Sciatic nerve (tissue), 2 donors: ENCODE data around the gene PDGFA. TPM values are rescaled to one million over a fixed set of nuclear protein-coding genes. Genes with fewer than 3 reads are reported as not detected.
A peak's percentile ranks its signal among the peaks of the same experiment; 100 is the strongest.

Experiments
- ATAC-seq: fragments of 200-7000 bp; cut with Tn5 transposase; one replicate; pipeline ENCODE4 v1.9.1; 2020; ENCODE audit warnings: mild to moderate bottlenecking, moderate library complexity
- DNase-seq: peaks from one replicate; pipeline ENCODE4 v3.0.0-alpha.2; 2020; ENCODE audit warnings: low spot score
- intact Hi-C: fragments of 100-400 bp; cut with DNase I; formaldehyde crosslinking; loops from one replicate; pipeline ENCODE4 v1.14.2; 2022
- total RNA-seq: library from RNA; stranded (reverse); fragmentation: NEBNext Ultra II Directional; extraction: Animal tissue kit (Norgen Biotek cat#: 25700); gene quantifications from one replicate; pipeline ENCODE4 v1.2.1, GENCODE V29; 2021
- donor health status: DM: no; HTN: no; CAD: no.
- donor health status: DM: no; HTN: no; CAD: no.

The PDGFA gene
- total RNA-seq, 1 donor from 2014 or later, result 36.5 TPM

- no peak for DNase-seq
- ATAC-seq, result no peak
- intact Hi-C loops, result no loop called here
These were observed 20.2 kb upstream of the PDGFA start for GRCh38 chr7:539731-540411.

DNA sequence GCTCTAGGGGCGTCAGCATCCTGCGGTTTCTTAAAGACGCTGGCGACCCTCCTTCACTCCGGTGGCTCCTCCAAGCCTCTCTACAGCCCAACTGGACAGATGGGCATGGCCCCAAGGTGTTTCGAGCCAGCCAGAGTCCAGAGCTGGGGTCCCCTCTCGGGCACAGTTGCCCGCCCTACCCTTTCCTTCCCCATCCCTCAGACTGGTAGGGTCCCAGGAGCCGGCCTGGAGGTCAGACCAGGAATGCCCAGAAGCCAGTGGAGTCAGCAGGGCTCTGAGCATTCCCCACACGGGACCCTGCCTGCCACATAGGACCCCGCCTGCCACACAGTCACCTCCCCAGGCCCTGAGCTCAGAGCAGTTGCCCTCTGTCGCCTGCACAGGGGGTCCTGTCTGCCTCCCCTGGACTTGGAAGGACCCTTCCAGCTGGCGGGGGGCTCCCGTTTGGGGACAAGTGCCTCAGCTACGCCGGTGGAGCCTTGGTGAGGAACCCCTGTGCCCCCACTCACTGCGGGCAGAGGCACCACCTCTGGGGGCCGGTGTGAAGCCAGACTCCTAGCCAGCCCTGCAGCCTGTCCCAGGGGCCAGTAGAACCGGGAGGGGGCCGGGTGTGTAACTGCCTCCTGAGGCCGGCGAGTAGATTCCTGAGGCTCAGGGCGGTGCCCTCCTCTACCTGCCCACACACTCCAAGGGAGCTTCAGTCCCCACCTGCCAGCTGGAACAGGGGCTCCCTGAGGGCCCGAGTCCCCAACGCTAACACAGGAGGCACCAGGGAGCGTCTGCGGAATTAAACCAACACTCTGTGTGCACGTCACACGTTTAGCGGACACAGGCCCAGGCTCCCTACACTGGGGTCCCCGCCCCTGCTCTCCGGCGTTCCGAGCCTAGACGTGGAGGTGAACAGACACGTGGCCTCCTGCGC is 19.4 kb upstream of the PDGFA start:
- intact Hi-C loops, result no loop called here
- ATAC-seq (no peak), DNase-seq (no peak)

GRCh38 chr7:537911-538634 is 18.4 kb upstream of the PDGFA start:
- ATAC-seq (peak; percentile 18), DNase-seq (no peak)
- intact Hi-C loops, result no loop called here

DNA sequence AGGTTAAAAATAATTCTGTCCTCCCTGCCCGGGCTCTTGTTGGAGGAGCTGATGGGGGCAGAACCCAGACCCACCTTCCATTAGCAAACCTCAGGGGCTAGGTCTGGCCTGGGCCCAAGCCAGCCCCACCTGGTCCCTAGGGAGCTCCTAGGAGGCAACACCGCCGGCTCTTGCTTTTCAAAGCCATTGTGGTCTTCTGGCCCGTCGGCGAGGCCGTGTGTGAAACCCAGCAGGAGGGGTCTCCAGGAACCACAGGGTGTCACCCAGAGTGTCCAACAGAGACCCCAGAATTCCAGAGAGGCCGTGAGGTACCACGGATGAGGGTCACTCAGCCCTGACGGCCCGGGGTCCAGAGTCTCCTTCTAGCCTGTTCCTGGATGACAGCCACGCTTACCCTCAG is 16.6 kb upstream of the PDGFA start:
- intact Hi-C loops, result no loop called here
- no peak for ATAC-seq
- no peak for DNase-seq

GRCh38 chr7:534959-535358 is 15.3 kb upstream of the PDGFA start:
- intact Hi-C loops, result no loop called here
- ATAC-seq, result no peak
- no peak for DNase-seq

DNA sequence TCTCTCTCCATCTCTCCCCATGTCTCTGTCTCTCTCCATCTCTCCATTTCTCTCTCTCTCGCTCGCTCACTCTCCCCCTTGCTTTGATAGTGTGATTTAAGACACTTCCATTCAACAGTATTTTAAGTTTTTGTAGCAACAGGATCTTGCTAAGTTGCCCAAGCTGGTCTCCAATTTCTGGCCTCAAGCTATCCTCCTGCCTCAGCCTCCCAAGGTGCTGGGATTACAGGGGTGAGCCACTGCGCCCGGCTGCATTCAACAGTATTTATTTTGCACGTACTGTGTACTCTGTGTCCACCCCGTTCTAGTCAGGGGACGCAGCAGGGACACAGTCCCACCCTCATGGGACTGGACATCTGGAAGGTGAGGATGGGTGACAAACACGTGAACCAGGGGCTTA is 14.4 kb upstream of the PDGFA start:
- no peak for DNase-seq
- ATAC-seq, result no peak
- intact Hi-C loops, result no loop called here

DNA sequence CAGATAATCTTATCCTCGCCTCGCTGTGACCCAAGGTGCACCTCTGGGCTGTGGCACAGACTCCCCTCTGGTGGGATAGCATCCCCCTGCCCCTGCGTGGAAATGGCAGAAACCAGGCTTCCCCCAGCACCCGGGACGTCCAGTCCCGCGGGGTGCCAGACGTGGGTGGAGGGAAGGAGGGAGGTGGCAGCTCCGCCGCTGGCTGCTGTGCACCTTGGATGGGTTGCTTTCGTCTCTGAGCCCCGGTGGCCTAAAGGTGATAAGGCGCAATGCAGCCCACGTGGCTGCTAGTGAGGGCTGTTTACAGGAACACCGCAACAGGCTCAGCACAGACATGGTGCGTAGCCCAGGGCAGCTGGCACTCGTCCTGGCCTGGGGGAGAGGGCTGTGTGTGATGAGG is 13.6 kb upstream of the PDGFA start:
- no peak for DNase-seq
- no peak for ATAC-seq
- intact Hi-C loops, result no loop called here

- intact Hi-C loops, result no loop called here
- DNase-seq, result no peak
- ATAC-seq, result no peak
These were observed 12.9 kb upstream of the PDGFA start for GRCh38 chr7:532379-533143.

DNA sequence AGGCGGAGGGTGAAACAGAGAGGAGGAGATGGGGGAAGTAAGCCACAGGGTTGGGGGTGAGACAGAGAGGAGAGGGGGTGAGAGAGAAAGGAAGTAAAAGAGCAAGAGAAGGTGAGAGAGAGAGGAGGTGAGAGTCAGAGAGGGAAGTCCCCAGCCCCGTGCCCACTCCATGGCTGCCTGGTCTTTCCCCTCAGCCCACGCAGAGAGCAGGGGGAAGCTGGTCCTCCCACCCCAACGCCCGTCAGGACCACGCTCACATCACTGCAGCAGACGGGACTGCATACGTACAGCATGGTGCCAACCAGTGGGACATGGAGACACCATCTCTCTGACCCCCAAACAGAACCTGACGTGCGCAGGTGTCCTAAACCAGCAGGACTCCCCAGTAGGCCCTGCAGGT is 12.1 kb upstream of the PDGFA start:
- no peak for DNase-seq
- intact Hi-C loops, result no loop called here
- no peak for ATAC-seq

GRCh38 chr7:528451-528850 is 8.8 kb upstream of the PDGFA start:
- intact Hi-C loops, result no loop called here

DNA sequence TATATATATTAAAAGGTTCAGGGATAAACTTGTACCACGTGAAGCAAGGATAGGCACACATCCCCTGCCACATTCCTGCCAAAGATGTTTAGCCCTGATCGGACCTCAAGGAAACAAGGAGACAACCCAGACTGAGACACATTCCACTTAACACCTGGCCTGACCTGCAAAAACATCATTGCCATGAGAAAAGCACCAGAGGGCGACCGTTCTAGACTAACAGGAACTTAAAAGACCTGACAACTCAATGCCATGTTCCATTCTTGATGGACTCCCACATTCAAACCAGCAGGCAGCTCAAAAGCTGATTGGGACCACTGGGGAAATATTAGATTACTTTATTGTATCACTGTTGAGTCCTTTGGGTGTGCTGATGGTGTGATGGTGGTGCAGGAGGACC is 8.1 kb upstream of the PDGFA start:
- DNase-seq (no peak), ATAC-seq (no peak)
- intact Hi-C loops, result no loop called here

More at GRCh38 chr7:528451-528850, 8.8 kb upstream of the PDGFA start:
- ATAC-seq, result no peak
- DNase-seq, result no peak

- DNase-seq (no peak), ATAC-seq (no peak)
- intact Hi-C loops, result no loop called here
These were observed 6.9 kb upstream of the PDGFA start for GRCh38 chr7:526460-527034.

- no peak for ATAC-seq
- intact Hi-C loops, result no loop called here
- DNase-seq, result no peak
These were observed 6.1 kb upstream of the PDGFA start for GRCh38 chr7:525740-526139.

GRCh38 chr7:524800-525199 is 5.2 kb upstream of the PDGFA start:
- intact Hi-C loops, result no loop called here
- no peak for ATAC-seq
- DNase-seq, result no peak

DNA sequence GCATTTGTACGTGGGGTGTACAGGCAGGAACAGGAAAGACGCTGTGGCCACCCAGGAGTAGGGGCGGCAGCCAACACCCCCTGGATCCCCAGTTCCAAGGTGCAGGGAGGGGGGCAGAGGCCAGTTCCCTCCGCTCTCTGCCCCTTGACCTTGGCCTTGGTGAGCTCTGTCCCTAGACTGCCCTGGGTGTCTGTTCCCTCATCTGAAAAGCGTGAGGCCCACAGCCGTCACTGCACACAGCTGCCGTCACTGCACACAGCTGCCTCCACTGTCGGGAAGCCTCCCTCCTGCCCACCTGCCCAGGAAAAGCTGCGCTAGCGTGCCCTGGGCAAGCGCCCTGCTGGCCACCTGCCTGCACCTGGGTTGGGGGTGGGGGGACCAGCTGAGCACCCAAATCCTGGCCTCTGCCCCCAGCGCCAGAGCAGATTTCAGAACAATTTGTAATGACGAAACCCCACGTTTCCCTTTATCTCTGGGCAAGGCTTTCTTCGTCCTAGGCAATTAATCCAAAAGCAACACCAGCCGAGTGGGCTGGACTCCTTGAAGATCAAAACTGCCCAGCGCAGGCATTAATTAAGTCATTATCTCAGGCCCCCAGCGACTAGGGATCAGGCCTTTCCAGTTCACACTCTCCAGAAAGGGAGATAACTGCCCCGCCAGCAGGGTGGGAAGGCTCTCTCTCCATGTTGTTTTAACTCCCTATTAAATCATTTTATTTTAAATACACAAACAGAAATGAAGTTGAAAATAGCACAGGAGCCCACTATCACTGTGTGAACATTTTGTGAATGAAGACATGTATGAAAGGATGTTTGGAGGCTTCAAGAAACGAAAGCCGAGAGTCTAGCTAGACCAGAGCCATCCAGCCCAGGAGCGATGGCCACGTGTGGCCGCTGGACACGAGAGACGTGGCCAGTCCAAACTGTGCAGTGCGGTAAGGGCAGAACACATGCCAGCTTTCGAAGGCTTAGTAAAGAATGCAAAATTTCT is 4.0 kb upstream of the PDGFA start:
- DNase-seq (no peak), ATAC-seq (no peak)
- intact Hi-C loops, result no loop called here

DNA sequence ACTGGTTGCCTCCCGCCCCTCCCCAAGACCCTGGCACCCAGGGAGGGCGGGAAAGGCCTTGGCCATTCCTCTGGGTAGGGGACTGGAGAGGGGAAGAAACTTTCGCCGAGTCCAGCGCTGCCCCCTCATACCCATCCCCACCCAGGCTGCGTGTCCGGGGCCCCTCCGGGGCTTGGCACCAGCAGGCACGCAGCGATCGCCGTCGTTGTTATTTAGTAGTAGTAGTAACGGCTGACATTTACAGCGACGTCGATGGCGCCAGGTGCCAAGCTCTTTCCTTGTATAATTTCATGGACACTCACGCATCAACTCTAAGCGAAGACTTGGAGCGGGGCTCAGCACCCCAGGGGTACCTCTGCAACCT is 3.3 kb upstream of the PDGFA start:
- DNase-seq, result no peak
- no peak for ATAC-seq
- intact Hi-C loops, result no loop called here

GRCh38 chr7:522071-522950 is 2.7 kb upstream of the PDGFA start:
- no peak for DNase-seq
- intact Hi-C loops, result no loop called here
- peak; percentile 17 for ATAC-seq
